HEK293 (cell line): ENCODE measurements around the gene LDLRAD3.

ENCODE experiments used
- ZNF138 ChIP-seq: fragments of 450-650 bp; formaldehyde crosslinking; IDR thresholded peaks from 2 replicates; pipeline ENCODE4 v1.5.1; 2016; ENCODE audit warnings: missing biosample characterization, missing genetic modification characterization, borderline replicate concordance
- ZNF274 ChIP-seq, 2 experiments: fragments of 200-500 bp in 1 of 2; fragments of 450-650 bp in 1 of 2; sonication (Bioruptor generic) in 1 of 2; formaldehyde crosslinking in 1 of 2; IDR thresholded peaks; 2 replicates each; pipeline versions ENCODE4 v1.5.1 to v1.6.1; 2014 to 2016; ENCODE audit warnings: borderline replicate concordance in 1 of 2, inconsistent platforms in 1 of 2, low read length in 1 of 2, missing biosample characterization in 1 of 2, missing genetic modification characterization in 1 of 2

GRCh38 chr11:36074941-36075431 lies 131.1 kb downstream of the LDLRAD3 start:
- TF ChIP-seq ZNF274 (IDR thresholded peaks at IDR 0.05; ENCODE audit: low read length) (no peak), ZNF274 (tag by site-specific recombination; IDR thresholded peaks at IDR 0.05; ENCODE audit: borderline replicate concordance) (no peak), ZNF138 (tag by site-specific recombination) (no peak)
